Renal cortex interstitium (tissue), 11 donors: Measurements from ENCODE around the gene ACAD11. TPM values are rescaled to one million over a fixed set of nuclear protein-coding genes. Genes with fewer than 3 reads are reported as not detected.
"Not testable (repeated sequence)": the region's sequence is repeated elsewhere in the genome, so short reads cannot be mapped to it uniquely, and the experiment has no call there.

Experiments
- DNase-seq, 11 donors: peaks; one replicate each; pipeline ENCODE4 v3.0.0-alpha.2; 2013; ENCODE audit warnings: low read depth in 9 of 11, low spot score in 4 of 11; ENCODE audit errors: extremely low read depth in 1 of 11
- polyA plus RNA-seq, 3 donors: library from polyadenylated mRNA; unstranded; fragments of 120-200 nt; gene quantifications; one replicate each; pipeline ENCODE4 v1.2.1, GENCODE V29; 2013; ENCODE audit not compliant: insufficient read length in 3 of 3

ACAD11 gene
- polyA plus RNA-seq, 3 donors, result 38.6 to 51.0 (median 49.2) TPM

DNA sequence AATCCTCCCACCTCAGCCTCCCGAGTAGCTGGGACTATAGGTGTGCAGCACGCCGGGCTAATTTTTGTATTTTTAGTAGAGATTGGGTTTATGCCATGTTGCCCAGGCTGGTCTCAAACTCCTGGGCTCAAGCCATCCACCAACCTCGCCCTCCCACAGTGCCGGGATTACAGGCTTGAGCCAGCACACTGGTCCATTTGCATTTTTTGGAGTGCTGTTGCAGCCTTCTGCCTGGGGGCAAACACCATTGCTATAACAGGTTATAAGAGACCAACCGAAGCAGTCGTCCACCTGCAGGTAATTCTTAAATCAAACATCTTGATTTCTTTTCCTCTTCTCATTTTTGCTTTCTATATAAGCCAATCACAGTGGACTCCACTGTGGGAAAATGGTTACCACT, 34.8 kb downstream of the ACAD11 start:
- no peak for DNase-seq

DNA sequence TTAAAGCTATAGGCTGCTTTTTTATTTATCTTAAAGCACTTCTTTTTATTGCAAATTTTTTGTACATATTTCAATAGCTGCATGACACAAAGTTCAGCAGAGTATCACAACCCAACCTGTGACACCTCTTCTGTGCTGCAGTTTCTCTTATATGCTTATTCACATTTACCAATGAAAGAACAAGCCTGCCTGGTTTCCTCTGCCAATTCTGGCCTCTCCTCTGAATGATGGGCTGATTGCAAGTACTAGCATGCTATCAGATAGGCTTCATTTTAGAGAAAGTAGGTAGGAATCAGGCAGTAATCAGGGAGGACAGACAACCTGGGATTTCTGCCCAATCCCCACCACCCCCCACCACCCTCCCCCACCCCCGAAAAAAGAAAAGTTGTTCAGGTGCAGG, 36.0 kb downstream of the ACAD11 start:
- DNase-seq, result no peak

DNA sequence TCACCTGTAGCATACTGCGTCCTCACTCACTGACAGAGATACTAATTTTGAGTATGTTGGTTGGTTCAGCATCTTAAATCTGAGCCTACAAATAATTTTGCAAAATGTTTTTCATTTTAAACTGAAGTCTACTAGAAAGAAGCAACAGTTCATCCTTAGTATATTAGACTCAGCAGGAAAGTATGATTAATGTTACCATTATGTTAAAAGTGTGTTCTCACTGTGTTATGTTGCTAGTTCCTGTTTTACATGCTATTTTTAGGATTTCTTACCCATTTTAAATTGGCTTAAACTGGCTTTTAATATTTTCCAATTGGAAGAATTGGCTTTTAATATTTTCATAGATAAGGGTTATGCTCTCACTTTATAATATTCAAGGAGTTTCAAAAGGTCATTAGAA, 36.8 kb downstream of the ACAD11 start:
- no peak for DNase-seq

DNA sequence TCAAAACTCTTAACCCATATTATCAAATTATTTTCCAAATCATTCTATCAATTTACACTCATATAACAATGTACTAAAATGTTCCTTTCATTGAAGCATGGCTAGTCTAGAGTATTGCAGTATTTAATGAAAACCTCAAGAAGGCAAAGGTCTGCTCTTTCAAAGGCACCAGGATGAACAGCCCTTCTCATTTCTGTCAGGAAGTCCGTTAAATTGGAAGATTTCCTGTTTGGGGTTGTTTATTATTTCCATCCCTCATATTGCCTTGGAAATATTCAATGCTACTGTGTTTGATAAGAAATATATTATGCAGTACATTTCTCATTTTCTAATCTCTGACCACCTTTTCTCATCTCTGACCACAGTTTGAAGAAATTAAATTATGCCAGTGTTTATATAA, 37.5 kb downstream of the ACAD11 start:
- DNase-seq, result no peak

DNA sequence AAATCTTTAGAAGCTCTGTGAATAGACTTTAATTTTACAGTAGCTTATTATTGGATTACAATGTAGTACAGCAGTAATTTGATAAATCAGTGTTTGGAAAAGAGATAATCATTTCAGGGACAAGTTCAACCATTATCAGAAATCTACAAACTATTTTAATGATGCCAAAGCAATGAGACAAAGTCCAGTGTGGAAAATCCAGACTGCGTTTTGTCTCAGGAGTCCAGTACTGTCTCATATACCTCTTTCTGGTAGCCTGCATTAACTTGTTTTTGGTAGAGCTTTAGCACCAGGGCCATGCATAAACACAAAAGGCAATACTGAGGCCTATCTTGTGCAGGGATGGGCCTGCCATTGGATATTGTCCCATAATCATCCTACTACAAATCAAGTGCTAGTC, 42.8 kb downstream of the ACAD11 start:
- no peak for DNase-seq

DNA sequence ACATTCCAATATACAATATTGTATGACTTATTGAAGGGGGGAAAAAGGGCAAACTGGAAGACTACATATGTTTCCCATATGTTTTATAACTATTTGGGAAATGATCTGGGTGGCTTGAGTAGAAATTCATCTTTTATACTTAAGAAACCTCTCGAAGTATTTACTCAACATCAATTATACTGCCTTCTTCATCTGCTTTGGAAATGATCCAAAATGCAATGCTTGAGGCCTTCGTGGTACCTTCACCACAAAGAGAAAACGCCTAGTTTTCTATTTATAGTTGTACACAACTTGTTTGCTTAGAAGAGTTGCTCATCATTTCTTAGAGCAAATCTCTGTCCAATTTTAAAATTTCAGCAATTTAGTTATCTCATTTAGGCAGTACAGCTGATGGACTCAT, 43.7 kb downstream of the ACAD11 start:
- DNase-seq, result no peak

DNA sequence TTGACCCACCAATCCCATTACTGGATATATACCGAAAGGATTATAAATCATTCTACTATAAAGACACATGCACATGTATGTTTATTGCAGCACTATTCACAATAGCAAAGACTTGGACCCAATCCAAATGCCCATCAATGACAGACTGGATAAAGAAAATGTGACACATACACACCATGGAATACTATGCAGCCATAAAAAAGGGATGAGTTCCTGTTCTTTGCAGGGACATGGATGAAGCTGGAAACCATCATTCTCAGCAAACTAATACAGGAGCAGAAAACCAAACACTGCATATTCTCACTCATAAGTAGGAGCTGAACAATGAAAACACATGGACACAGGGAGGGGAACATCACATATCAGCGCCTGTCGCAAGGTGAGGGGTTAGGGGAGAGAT, 44.3 kb downstream of the ACAD11 start:
- not testable (repeated sequence) for DNase-seq

DNA sequence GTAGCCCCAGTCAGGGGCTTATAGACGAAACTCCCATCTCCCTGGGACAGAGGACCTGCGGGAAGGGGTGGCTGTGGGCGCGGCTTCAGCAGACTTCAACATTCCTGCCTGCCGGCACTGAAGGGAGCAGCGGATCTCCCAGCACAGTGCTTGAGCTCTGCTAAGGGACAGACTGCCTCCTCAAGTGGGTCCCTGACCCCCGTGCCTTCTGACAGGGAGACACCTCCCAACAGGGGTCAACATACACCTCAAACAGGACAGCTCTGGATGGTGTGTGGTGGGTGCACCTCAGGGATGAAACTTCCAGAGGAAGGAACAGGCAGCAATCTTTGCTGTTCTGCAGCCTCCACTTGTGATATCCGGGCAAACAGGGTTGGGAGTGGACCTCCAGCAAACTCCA, 53.0 kb downstream of the ACAD11 start:
- not testable (repeated sequence) for DNase-seq

DNA sequence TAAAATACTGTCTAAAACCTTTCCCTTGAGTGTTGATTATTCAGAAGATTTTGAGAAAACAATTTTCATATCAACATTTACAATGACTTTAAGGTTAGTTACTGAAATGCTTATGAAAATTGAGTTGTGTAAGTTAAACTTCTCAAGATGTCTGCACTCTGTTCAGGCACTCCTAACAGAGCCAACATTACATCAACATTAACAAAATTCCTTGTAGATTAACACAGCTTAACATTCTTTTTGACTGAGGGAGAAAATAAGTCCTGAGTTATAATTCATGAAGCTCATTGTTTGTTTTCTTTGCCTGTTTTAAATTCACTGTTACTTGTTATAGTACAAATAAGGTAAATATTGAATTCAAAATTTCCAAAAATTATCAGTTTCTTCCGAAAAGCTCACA, 53.5 kb downstream of the ACAD11 start:
- no peak for DNase-seq

DNA sequence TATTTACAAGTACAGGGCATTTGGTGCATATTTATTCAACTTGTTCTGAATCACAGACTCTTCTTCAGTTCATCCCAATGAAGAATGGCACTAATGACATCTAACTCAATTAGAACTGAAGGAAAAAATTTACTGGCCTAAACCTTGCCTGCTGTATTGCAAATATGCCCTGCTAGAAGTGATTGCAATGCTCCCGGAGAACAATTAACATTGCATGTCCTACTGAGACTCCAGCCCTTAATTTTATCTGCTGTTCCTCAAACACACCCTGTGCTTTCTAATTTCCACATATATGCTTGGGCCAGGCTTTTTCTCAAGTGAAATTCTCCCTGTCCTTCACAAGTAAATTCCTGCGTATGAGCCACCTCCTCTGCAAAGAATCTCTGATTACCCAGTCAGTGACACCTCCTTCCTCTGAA, 54.2 kb downstream of the ACAD11 start:
- no peak for DNase-seq

DNA sequence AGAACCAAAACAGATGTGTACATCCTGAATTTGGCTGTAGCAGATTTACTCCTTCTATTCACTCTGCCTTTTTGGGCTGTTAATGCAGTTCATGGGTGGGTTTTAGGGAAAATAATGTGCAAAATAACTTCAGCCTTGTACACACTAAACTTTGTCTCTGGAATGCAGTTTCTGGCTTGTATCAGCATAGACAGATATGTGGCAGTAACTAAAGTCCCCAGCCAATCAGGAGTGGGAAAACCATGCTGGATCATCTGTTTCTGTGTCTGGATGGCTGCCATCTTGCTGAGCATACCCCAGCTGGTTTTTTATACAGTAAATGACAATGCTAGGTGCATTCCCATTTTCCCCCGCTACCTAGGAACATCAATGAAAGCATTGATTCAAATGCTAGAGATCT, 59.0 kb downstream of the ACAD11 start:
- DNase-seq, result not testable (repeated sequence)

DNA sequence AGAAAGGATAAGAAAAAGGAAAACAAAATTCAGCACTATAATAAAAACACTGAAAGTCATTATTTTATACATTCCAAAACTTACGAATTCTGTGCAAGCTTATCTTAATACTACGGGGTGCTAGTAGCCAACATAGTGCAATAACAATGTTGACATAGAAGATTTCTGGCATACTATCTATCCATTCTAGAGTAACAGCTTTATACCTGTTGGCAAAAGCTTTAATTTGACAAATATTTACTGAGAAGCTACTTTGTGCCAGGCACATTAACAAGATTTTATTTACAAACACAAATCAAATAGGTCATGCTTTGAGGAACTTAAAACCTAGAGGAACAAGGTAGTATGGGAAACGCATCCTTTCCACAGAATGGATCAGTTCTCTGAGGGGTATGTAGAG, 61.4 kb downstream of the ACAD11 start:
- no peak for DNase-seq

DNA sequence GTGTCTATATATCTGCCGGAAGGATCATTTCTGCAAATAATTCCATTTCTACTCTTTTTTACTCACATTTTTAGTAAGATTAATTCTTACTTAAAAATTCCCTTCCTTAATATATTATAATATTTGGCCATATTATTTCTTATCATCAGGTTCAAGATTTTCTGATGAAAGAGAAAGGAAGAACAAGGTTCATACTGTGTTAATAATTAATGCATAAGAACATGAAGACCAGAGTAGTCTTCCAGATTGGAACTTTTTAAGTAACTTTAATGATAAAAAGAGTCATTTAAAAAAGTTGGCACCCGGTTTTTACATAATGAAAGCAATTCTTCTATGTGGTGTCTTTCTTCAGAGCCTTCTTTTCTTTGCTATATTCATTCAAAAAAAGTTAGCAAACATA, 61.9 kb downstream of the ACAD11 start:
- no peak for DNase-seq

DNA sequence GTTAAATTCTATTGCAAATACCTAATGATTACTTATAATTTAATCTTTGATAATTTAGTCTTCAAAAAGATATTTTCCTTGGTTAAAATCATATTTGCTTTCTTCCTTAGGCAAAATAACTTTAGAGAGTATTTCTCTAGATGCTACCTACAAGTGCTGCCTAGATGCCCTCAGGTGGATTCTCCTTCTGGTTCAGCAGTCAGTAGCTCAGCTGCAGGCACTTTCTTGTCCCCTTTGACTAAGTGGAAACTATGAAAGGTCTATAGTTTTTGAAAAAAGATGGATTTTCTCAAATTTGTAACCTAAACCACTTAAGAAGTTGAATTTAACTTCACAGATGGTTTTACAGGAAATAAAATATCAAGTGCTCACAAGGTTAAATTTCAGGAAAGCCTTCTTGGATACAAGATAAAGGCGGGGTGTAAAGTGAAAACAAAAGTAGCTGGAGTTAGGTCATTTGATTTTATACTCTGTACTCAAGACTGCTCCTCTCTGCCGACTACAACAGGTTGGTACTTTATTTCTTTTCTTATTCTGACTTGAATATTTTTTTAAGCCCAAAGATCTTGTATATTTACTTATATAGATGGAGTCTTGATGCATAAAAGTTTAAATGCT, 62.7 kb downstream of the ACAD11 start, which contains the start of gene ACKR4:
Gene ACKR4 (plus strand): TSS at position 455 of the 618 bp plus-strand sequence. CDS start 3,128 bp downstream, outside the sequence.
- DNase-seq, result no peak

DNA sequence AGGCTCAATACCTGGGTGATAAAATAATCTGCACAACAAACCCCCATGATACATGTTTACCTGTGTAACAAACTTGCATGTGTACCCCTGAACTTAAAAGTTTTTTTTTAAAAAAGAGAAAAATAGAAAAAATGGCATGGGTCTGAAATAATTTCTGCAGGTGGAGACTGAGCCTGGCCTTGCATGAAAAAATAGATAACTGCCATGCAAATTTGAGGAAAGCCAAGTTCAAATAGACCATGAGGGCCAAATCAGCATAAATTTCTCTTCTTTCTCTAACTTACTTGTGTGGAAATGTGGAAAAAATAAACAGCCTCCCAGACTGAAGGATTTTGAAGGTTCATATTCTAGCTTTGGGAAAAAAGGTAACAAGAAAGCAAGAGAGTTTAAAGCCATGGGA, 63.3 kb downstream of the ACAD11 start:
- no peak for DNase-seq

DNA sequence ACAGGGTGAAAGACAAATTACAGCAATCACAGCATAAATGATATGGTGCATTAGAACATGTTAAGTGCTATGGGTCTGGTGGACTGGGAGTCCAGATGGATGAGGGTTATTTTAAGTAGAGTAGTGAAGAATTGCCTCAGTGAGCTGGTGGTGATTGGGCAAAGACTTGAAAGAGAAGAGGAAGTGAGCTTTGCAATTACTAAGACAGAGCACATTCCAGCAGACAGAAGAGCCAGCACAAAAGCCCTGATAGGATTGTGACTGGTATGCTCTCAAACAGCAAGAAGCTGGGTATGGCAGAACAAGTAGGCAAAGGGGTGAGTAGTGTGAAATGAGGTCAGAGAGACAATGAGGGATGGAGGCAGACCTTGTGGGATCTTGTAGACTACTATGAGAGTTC, 64.6 kb downstream of the ACAD11 start:
- DNase-seq, result no peak

DNA sequence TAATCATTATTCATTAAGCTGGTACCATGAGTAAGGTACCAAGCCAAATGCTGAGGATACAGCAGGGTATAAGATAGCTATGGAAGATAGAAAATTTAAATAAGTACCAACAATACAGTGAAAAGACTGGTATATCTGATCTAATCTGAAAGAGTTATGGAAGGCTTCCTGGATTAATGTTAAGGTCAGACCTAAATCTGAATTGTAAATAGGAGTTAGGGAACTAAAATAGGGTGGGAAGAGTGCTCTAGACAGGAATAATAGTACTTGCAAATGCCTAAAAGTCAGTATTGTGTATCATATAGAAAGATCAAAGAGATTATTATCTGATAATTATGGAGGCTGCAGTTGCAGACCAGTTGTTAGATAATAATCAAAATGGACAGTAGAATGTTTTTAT, 65.1 kb downstream of the ACAD11 start:
- no peak for DNase-seq

DNA sequence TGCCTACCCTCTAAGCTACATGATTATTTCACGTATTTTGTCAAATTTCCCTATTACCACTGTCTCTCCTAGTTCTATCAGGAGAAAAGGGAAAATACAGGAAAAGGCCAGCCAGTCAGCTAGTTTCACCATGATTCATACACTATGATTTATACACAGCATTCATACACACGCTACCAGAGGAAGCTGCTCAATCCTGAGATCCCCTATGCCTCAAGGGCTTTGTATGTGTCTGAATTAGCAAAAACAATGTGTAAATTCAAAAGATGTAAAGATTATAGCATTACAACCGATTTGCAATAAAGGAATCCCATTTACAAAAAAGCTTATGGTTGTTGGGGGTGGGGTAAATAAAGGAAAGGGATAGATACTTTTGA, 65.7 kb downstream of the ACAD11 start:
- DNase-seq, result no peak

DNA sequence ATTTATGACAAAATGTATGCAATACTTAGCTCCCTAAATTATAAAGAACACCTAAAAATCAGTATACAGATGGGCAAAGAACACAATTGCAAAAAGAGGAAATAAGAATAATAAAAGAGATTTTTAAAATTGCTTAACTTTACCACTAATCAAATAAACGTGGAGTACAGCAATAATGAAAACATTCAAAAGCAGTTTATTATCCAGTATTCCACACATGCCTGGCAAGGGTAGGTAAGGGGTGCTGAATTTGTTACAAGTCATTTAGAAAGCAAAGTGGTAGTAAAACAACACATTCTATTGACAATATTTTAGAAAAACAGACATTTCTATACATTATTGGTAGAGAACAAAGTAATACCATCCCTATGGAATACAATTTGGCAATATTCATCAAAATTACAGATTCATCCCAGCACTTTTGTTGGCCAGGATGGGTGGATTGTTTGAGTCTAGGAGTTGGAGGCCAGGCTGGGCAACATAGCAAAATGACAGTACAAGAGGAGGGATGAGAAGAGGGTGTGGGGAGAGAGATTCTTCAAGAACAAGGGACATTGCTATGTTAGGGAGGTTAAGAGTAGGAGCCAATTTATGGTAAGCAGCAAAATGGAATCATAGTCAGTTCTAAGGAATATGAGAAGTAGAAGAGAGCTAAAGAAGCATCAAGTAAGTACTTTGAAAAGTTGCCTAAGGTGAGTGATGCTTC, 66.2 kb downstream of the ACAD11 start:
- DNase-seq, result no peak

DNA sequence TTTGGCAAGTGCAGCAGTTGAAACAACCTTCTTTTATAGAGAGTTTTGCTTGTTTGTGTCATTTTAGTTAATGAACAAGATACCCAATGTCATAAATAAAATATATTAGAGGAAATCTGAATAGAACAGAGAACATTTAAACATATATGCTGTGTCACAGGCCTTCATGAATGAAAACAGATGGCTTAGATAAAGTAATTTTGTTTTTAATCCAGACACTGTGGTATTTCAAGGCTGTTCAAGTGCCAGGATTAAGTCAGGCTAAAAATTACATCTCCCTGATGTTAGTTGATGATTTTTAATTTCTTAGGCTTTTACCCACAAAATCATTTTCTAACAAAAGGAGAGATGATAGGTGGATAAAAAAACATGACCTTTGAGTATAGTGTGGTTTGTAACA, 67.4 kb downstream of the ACAD11 start:
- peak in 3 of 11 donors; percentile 1 to 7 (median 5) for DNase-seq

DNA sequence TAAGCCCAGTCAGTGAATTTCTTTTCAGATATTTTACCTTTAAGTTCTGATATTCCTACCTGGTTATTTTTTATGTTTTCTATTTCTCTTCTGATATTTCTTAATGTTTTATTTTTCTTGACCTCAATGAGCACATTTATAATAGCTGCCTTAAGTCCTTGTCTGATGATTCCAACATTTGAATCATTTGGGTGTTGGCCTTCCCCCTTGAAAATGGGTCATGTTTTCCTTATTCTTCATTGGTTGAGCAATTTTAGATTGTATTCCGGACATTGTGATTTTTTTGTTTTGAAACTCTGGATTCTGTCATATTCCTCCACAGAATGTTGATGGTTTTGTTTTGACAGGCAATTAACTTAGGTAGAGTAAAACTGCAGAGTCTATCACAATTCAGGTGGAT, 72.2 kb downstream of the ACAD11 start:
- DNase-seq, result no peak
